Neural progenitor cell (in vitro differentiated cells): ENCODE data around the gene SH3TC1. TPM values are rescaled to one million over a fixed set of nuclear protein-coding genes. Genes with fewer than 3 reads are reported as not detected.

ENCODE experiments used
- DNase-seq: peaks from one replicate; pipeline ENCODE4 v3.0.0-alpha.2; 2016; ENCODE audit warnings: low spot score
- H2AFZ ChIP-seq: fragments of 200-600 bp; sonication (generic); replicated peaks from 2 replicates; pipeline ENCODE4 v1.6.1; 2016; ENCODE audit warnings: antibody characterized with exemption
- H3F3A ChIP-seq: fragments of 200-600 bp; sonication (generic); 2 replicates; pipeline ENCODE4 v1.6.1; 2016; ENCODE audit warnings: antibody characterized with exemption, low read depth
- H3K27ac ChIP-seq: fragments of 200-600 bp; sonication (generic); 2 replicates; pipeline ENCODE4 v1.5.1; 2016; ENCODE audit warnings: mild to moderate bottlenecking
- H3K27me3 ChIP-seq: fragments of 200-600 bp; sonication (generic); 2 replicates; pipeline ENCODE4 v1.6.1; 2016; ENCODE audit warnings: mild to moderate bottlenecking, moderate library complexity
- H3K36me3 ChIP-seq: fragments of 200-600 bp; sonication (generic); 2 replicates; pipeline ENCODE4 v1.5.1; 2016
- H3K4me1 ChIP-seq: fragments of 200-600 bp; sonication (generic); 2 replicates; pipeline ENCODE4 v1.6.1; 2016; ENCODE audit warnings: mixed run types
- H3K4me2 ChIP-seq: fragments of 200-600 bp; sonication (generic); 2 replicates; pipeline ENCODE4 v1.6.1; 2016
- H3K4me3 ChIP-seq: fragments of 200-600 bp; sonication (generic); 2 replicates; pipeline ENCODE4 v1.5.1; 2016
- H3K79me2 ChIP-seq: fragments of 200-600 bp; sonication (generic); 2 replicates; pipeline ENCODE4 v1.6.1; 2016; ENCODE audit warnings: low read depth
- H3K9ac ChIP-seq: fragments of 200-600 bp; sonication (generic); 2 replicates; pipeline ENCODE4 v1.6.1; 2016
- H3K9me3 ChIP-seq: fragments of 200-600 bp; sonication (generic); 2 replicates; pipeline ENCODE4 v1.5.1; 2016; ENCODE audit warnings: low read depth
- H4K20me1 ChIP-seq: fragments of 200-600 bp; sonication (generic); 2 replicates; pipeline ENCODE4 v1.6.1; 2016; ENCODE audit warnings: low read depth
- H3K27ac Mint-ChIP-seq: 3 replicates; pipeline ENCODE4 v1.8.0; 2021; ENCODE audit warnings: mixed read lengths
- H3K27me3 Mint-ChIP-seq: 2 replicates; pipeline ENCODE4 v1.8.0; 2022; ENCODE audit warnings: low read depth, mild to moderate bottlenecking, inconsistent platforms, moderate library complexity, mixed read lengths; ENCODE audit not compliant: insufficient read depth
- H3K36me3 Mint-ChIP-seq: 3 replicates; pipeline ENCODE4 v1.8.0; 2021; ENCODE audit warnings: mixed read lengths
- H3K4me1 Mint-ChIP-seq: 3 replicates; pipeline ENCODE4 v1.8.0; 2021; ENCODE audit warnings: mixed read lengths
- H3K4me3 Mint-ChIP-seq: 3 replicates; pipeline ENCODE4 v1.8.0; 2021; ENCODE audit warnings: mild to moderate bottlenecking, moderate library complexity, mixed read lengths
- H3K9me3 Mint-ChIP-seq: 3 replicates; pipeline ENCODE4 v1.8.0; 2020; ENCODE audit warnings: mixed read lengths
- CTCF ChIP-seq: fragments of 200-600 bp; sonication (generic); IDR thresholded peaks from 2 replicates; pipeline ENCODE4 v1.5.1; 2017; ENCODE audit warnings: antibody characterized with exemption, mild to moderate bottlenecking
- EZH2 ChIP-seq: fragments of 200-600 bp; sonication (generic); IDR thresholded peaks from 2 replicates; pipeline ENCODE4 v1.6.1; 2017; ENCODE audit warnings: antibody characterized with exemption, mild to moderate bottlenecking, moderate library complexity
- EZH2phosphoT487 ChIP-seq: fragments of 200-600 bp; sonication (generic); IDR thresholded peaks from 2 replicates; pipeline ENCODE4 v1.6.1; 2017; ENCODE audit warnings: antibody characterized with exemption
- total RNA-seq: library from RNA; depleted of rRNA; stranded (reverse); fragments of >200 nt; gene quantifications from 2 replicates; pipeline ENCODE4 v1.2.3, GENCODE V29; 2015; ENCODE audit warnings: low replicate concordance

Gene SH3TC1
- total RNA-seq, 1 donor from 2014 or later = 0.22 TPM

- Mint-ChIP-seq H3K4me1 (peaks cover 8% of the 10 kb centered on the region), H3K27ac (no peak overlapping the region), H3K36me3 (no peaks in the 10 kb centered on the region), H3K27me3 (peaks cover 19% of the 10 kb centered on the region), H3K9me3 (no peaks in the 10 kb centered on the region), H3K4me3 (no peak overlapping the region)
- Histone ChIP-seq H3K9me3 (no peaks in the 10 kb centered on the region), H3K27me3 (peaks cover 41% of the 10 kb centered on the region), H3F3A (no peaks in the 10 kb centered on the region), H3K79me2 (no peaks in the 10 kb centered on the region), H3K36me3 (no peaks in the 10 kb centered on the region), H2AFZ (no peak overlapping the region), H3K9ac (no peak overlapping the region), H3K4me1 (peaks cover 4% of the 10 kb centered on the region), H3K27ac (no peak overlapping the region), H4K20me1 (peaks cover 13% of the 10 kb centered on the region), H3K4me3 (no peak overlapping the region), H3K4me2 (no peak overlapping the region)
- DNase-seq = no peak
- TF ChIP-seq EZH2 (no peak), CTCF (no peak), EZH2phosphoT487 (no peak)
Measured at GRCh38 chr4:8153441-8153840, 45.6 kb upstream of the SH3TC1 start.

- Histone ChIP-seq H3K4me3 (no peak overlapping the region), H3K36me3 (no peaks in the 10 kb centered on the region), H3K9me3 (no peaks in the 10 kb centered on the region), H3K4me1 (peaks cover 4% of the 10 kb centered on the region), H3K9ac (no peak overlapping the region), H4K20me1 (peaks cover 17% of the 10 kb centered on the region), H3K79me2 (no peaks in the 10 kb centered on the region), H3F3A (no peaks in the 10 kb centered on the region), H3K27ac (no peak overlapping the region), H2AFZ (no peak overlapping the region), H3K4me2 (no peak overlapping the region), H3K27me3 (peaks cover 53% of the 10 kb centered on the region)
- Mint-ChIP-seq H3K27ac (no peak overlapping the region), H3K27me3 (peaks cover 22% of the 10 kb centered on the region), H3K4me3 (no peak overlapping the region), H3K4me1 (peaks cover 15% of the 10 kb centered on the region), H3K36me3 (no peaks in the 10 kb centered on the region), H3K9me3 (no peaks in the 10 kb centered on the region)
- TF ChIP-seq CTCF = no peak
- TF ChIP-seq EZH2phosphoT487 = no peak
- TF ChIP-seq EZH2 = no peak
- no peak for DNase-seq
Measured at GRCh38 chr4:8155048-8155447, 44.0 kb upstream of the SH3TC1 start.

- Histone ChIP-seq H3K79me2 (no peaks in the 10 kb centered on the region), H3K9ac (no peak overlapping the region), H3K36me3 (no peaks in the 10 kb centered on the region), H3K4me2 (no peak overlapping the region), H2AFZ (no peak overlapping the region), H3K27me3 (peaks cover 61% of the 10 kb centered on the region), H3F3A (no peaks in the 10 kb centered on the region), H3K9me3 (no peaks in the 10 kb centered on the region), H3K27ac (no peak overlapping the region), H3K4me1 (peaks cover 4% of the 10 kb centered on the region), H3K4me3 (no peak overlapping the region), H4K20me1 (peaks cover 22% of the 10 kb centered on the region)
- Mint-ChIP-seq H3K27me3 (peaks cover 22% of the 10 kb centered on the region), H3K36me3 (no peaks in the 10 kb centered on the region), H3K4me1 (peaks cover 13% of the 10 kb centered on the region), H3K9me3 (no peaks in the 10 kb centered on the region), H3K4me3 (no peak overlapping the region), H3K27ac (no peak overlapping the region)
- TF ChIP-seq CTCF (no peak), EZH2 (no peak), EZH2phosphoT487 (no peak)
- DNase-seq = no peak
Measured at GRCh38 chr4:8155660-8156421, 43.2 kb upstream of the SH3TC1 start.
